Thoracic aorta (tissue), 2 donors: ENCODE measurements around the gene SCARB2. TPM values are rescaled to one million over a fixed set of nuclear protein-coding genes. Genes with fewer than 3 reads are reported as not detected.

ENCODE experiments used
- ATAC-seq: fragments of 150-250 bp; one replicate; pipeline ENCODE4 v1.8.0; 2017; ENCODE audit warnings: low read depth; ENCODE audit not compliant: insufficient number of reproducible peaks, low FRiP score
- DNase-seq: peaks from one replicate; pipeline ENCODE4 v3.0.0-alpha.2; 2020; ENCODE audit warnings: low spot score
- H3K27ac ChIP-seq, 2 donors: fragments of 200-600 bp; sonication (generic); 1 replicate in 1 of 2; 2 replicates in 1 of 2; pipeline ENCODE4 v1.5.1; 2016; ENCODE audit warnings: mild to moderate bottlenecking in 2 of 2, moderate library complexity in 2 of 2
- H3K27me3 ChIP-seq: fragments of 200-600 bp; sonication (generic); replicated peaks from 2 replicates; pipeline ENCODE4 v1.6.0; 2016; ENCODE audit warnings: mild to moderate bottlenecking; ENCODE audit not compliant: insufficient read depth
- H3K36me3 ChIP-seq: fragments of 200-600 bp; sonication (generic); one replicate; pipeline ENCODE4 v1.5.1; 2016
- H3K4me1 ChIP-seq, 2 donors: fragments of 200-600 bp; sonication (generic); 1 replicate in 1 of 2; 2 replicates in 1 of 2; pipeline versions ENCODE4 v1.5.1 to v1.6.0; 2016; ENCODE audit warnings: low read depth in 2 of 2, mild to moderate bottlenecking in 1 of 2; ENCODE audit not compliant: control insufficient read depth in 1 of 2
- H3K4me3 ChIP-seq: fragments of 200-600 bp; sonication (generic); 2 replicates; pipeline ENCODE4 v1.5.1; 2016; ENCODE audit warnings: mild to moderate bottlenecking
- H3K9me3 ChIP-seq: fragments of 200-600 bp; sonication (generic); 2 replicates; pipeline ENCODE4 v1.5.1; 2016
- total RNA-seq, 2 donors: library from RNA; depleted of rRNA; stranded (reverse); fragments of >200 nt; gene quantifications; one replicate each; pipeline versions ENCODE4 v1.1.0 to v1.2.3, GENCODE V29; 2016
- TF ChIP-seq, protein P1 (sequence below): fragments of 200-600 bp; sonication (generic); IDR thresholded peaks from one replicate; pipeline ENCODE4 v1.5.1; 2019; ENCODE audit warnings: antibody characterized with exemption

Gene SCARB2
- total RNA-seq, 2 donors from 2014 or later = 133 to 165 TPM

DNA sequence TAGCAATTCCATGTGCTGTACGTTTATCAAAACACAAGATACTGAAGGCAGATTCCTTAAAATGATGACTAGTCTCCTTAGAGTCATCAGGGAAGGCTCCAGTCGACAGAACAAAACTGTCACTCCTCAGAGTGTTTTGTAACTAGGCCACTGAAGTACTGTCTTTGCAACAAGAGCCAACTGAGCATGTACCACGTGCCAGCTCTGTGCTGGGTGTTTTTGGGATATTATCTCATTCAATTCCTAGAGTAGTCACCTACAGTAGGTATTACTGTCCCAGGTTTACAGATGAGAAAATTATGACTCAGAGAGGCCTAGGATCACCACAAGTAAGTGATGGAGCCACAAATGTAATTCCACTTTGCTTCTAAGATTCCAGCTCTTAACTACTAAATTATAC lies 47.1 kb downstream of the SCARB2 start:
- ATAC-seq = no peak
- Histone ChIP-seq H3K4me1 (no peaks in the 10 kb centered on the region), H3K36me3 (peaks cover 50% of the 10 kb centered on the region), H3K9me3 (no peaks in the 10 kb centered on the region), H3K27me3 (no peaks in the 10 kb centered on the region), H3K27ac (no peak overlapping the region), H3K4me3 (no peak overlapping the region)
- TF ChIP-seq, protein P1, sequence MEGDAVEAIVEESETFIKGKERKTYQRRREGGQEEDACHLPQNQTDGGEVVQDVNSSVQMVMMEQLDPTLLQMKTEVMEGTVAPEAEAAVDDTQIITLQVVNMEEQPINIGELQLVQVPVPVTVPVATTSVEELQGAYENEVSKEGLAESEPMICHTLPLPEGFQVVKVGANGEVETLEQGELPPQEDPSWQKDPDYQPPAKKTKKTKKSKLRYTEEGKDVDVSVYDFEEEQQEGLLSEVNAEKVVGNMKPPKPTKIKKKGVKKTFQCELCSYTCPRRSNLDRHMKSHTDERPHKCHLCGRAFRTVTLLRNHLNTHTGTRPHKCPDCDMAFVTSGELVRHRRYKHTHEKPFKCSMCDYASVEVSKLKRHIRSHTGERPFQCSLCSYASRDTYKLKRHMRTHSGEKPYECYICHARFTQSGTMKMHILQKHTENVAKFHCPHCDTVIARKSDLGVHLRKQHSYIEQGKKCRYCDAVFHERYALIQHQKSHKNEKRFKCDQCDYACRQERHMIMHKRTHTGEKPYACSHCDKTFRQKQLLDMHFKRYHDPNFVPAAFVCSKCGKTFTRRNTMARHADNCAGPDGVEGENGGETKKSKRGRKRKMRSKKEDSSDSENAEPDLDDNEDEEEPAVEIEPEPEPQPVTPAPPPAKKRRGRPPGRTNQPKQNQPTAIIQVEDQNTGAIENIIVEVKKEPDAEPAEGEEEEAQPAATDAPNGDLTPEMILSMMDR = no peak
- DNase-seq = no peak

DNA sequence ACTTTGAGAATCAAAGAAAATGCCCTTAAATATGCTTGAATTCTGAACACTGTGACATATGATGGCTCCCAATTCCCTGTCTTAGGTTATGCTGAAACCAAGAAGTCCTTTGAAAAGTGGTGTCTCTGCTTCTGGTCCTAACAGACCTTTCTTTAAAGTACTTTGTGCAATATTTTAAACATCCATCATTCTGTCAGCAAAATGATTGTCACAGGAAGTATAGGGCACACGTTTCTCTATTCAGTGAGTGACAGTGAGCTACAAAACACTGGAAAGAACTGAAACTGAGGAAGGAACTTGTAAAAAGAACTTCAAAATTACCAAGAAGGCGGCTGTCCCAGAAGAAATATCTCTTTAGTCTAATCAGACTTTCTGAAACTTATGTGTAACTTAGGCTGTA lies 53.3 kb downstream of the SCARB2 start:
- peaks cover 37% of the 10 kb centered on the region for H3K36me3 ChIP-seq
- H3K27me3 ChIP-seq = no peaks in the 10 kb centered on the region
- no peak overlapping the region for H3K4me3 ChIP-seq
- ATAC-seq = no peak
- no peaks in the 10 kb centered on the region for H3K4me1 ChIP-seq
- H3K27ac ChIP-seq = no peak overlapping the region
- TF ChIP-seq, protein P1 = no peak
- DNase-seq = no peak
- H3K9me3 ChIP-seq = no peaks in the 10 kb centered on the region

DNA sequence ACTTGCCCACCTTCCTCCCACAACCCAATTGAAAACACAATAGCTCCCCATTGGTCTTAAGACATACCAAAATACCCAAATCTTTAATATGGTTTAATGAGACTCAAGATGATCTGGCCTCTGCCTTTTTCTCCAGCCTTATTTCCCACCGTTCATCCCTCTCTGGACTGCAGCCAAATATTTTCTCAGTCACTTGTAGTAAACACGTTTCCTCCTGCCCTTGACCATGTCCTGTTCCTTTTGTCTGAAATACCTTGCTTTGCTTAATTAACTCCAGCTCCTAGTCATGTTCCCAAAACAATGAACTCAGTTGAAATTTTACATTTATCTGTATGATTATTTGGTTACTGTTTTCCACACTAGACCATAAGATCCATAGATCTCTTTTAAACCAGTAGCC lies 57.0 kb downstream of the SCARB2 start:
- H3K27me3 ChIP-seq = no peaks in the 10 kb centered on the region
- no peak overlapping the region for H3K27ac ChIP-seq
- H3K4me1 ChIP-seq = no peaks in the 10 kb centered on the region
- H3K4me3 ChIP-seq = no peak overlapping the region
- DNase-seq (no peak), ATAC-seq (no peak)
- TF ChIP-seq, protein P1 = no peak
- peaks cover 14% of the 10 kb centered on the region for H3K36me3 ChIP-seq
- H3K9me3 ChIP-seq = no peaks in the 10 kb centered on the region

DNA sequence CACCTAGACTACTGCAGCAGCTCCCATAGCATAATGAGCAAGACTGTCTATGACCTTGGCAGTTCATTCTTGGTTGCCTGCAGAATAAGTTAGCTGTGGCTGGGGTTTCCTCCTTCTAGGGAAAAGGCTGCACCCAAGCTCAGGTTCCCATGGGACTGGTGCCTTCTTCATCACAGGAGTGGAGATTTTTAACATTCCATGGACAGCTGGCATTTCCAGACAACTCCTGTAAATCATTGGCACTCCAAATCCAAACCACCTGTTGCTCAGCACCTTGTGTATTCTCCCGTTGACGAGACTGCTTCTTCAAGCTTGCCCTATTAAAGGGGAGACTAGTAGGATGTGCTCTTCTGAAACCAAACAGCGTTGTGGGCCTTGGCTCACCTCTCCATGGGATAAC lies 57.6 kb downstream of the SCARB2 start:
- TF ChIP-seq, protein P1 = no peak
- Histone ChIP-seq H3K4me1 (no peaks in the 10 kb centered on the region), H3K9me3 (no peaks in the 10 kb centered on the region), H3K4me3 (no peak overlapping the region), H3K36me3 (peaks cover 8% of the 10 kb centered on the region), H3K27ac (no peak overlapping the region), H3K27me3 (no peaks in the 10 kb centered on the region)
- ATAC-seq (no peak), DNase-seq (no peak)

DNA sequence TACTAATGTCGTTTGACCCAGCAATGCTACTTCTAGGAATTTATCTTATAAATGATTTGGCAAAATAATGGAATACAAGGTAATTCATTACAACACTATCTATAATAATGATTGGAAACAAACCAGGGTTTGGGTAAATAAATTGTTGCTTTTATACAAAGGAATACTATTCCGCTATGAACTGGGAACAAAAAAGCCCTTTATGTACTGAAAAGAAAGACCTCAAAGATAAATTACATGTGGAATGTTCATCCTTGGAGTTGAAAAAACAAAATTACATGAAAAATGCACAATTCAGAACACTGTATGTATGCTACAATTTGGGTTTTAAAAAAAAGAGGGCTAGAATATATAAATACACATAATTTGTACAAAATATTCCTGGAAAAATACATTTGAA lies 60.3 kb downstream of the SCARB2 start:
- Histone ChIP-seq H3K4me1 (peaks cover 6 to 7% of the 10 kb centered on the region in 2 donors), H3K9me3 (no peaks in the 10 kb centered on the region), H3K4me3 (no peak overlapping the region), H3K27ac (no peak overlapping the region), H3K27me3 (no peaks in the 10 kb centered on the region), H3K36me3 (no peaks in the 10 kb centered on the region)
- ATAC-seq (no peak), DNase-seq (no peak)
- TF ChIP-seq, protein P1 = no peak
